ENCODE results near the gene TTC9B. TPM values are rescaled to one million over a fixed set of nuclear protein-coding genes. Genes with fewer than 3 reads are reported as not detected.
A peak's percentile ranks its signal among the peaks of the same experiment; 100 is the strongest.

TTC9B gene
- total and polyA plus RNA-seq, 2 experiments from 2014 or later = 0.13 TPM; not detected in 1

DNA sequence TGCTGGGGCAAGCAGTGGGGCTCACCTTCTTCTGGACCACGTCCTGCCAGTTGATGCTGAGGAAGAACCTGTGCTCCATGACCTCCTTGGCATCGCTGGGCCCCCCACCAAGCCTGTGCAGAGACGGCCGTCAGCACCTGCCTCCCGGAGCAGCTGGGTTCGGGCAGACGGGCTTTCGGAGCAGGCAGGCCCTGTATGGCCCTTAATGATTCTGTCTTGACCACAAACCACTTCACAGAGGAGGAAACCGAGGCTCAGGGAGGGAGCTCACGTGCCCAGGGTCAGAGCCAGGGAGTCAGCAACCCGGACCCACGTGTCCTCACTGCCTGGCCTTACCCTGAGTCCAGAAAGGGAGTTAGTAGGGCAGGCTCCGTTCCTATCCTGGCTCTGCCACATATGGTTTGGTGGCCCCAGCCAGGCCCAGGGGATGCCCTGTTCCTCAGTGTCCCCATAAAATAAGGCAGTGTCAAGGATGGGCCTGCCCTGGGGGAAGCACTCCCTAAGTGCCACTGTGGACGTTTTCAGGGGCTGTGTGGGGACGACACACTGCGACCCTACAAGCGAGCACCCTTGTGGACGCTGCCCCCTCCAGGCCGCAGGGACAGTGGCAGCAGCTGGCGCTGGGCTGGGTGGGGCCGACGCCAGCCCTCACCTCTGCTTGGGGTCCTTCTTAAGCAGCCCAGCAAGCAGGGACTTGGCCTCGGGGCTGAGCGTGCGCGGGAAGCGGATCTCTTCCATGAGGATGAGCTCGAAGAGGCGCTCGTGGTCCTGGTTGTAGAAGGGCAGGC is 17.2 kb upstream of the TTC9B start:
- H3K27ac ChIP-seq = no peak overlapping the region
- peaks cover 26% of the 10 kb centered on the region for H3K36me3 ChIP-seq
- no peaks in the 10 kb centered on the region for H3K9me3 ChIP-seq (ENCODE audit: low read depth)
- TF ChIP-seq, protein P1, sequence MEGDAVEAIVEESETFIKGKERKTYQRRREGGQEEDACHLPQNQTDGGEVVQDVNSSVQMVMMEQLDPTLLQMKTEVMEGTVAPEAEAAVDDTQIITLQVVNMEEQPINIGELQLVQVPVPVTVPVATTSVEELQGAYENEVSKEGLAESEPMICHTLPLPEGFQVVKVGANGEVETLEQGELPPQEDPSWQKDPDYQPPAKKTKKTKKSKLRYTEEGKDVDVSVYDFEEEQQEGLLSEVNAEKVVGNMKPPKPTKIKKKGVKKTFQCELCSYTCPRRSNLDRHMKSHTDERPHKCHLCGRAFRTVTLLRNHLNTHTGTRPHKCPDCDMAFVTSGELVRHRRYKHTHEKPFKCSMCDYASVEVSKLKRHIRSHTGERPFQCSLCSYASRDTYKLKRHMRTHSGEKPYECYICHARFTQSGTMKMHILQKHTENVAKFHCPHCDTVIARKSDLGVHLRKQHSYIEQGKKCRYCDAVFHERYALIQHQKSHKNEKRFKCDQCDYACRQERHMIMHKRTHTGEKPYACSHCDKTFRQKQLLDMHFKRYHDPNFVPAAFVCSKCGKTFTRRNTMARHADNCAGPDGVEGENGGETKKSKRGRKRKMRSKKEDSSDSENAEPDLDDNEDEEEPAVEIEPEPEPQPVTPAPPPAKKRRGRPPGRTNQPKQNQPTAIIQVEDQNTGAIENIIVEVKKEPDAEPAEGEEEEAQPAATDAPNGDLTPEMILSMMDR (IDR thresholded peaks at IDR 0.05; ENCODE audit: low read depth, low read length) = no peak
- no peaks in the 10 kb centered on the region for H3K27me3 ChIP-seq
- no peak overlapping the region for H3K4me3 ChIP-seq
- H3K4me1 ChIP-seq (ENCODE audit: low read depth) = peaks cover 11% of the 10 kb centered on the region
- no peak for DNase-seq (ENCODE audit: low read depth in 1 of 2, low spot score in 1 of 2)

DNA sequence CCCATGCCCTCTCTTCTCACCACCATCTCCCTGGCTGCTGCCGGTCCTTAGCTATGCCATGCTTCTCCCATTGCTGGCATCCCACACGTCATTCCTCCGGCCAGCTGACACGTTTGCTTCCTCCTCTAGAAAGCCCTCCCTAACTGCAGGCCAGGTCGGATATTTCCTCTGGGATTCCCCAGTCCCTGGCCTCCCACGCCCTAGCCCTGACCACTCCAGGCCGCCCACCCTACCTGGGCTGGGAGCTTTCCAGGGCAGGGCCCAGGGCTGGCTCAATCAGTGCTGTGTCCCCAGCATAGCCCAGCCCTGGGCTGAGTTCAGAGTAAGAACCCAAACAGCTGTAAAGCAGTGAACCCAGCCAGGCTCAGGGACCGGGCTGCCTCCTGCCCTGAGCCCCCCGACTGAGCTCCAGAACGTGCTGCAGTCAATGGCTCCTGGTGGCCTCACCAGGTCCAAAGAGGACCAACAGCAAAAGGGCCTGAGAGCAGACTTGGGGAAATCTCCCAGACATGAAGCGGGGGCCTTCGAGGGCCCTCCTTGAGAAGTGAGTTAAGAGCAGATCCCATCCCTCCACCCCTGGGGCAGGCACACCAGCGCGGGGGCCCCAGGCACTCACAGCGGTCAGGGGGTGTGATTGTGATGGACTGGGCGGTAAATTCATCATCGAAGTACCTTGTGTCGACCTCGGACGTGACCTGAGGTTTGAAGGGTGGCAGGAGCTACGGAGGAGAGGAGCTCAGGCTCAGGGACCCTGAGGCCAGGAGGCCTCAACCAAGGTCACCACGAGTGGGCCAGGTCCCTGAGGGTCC is 16.4 kb upstream of the TTC9B start:
- H3K4me3 ChIP-seq = no peak overlapping the region
- H3K9me3 ChIP-seq (ENCODE audit: low read depth) = no peaks in the 10 kb centered on the region
- no peak overlapping the region for H3K27ac ChIP-seq
- H3K27me3 ChIP-seq = no peaks in the 10 kb centered on the region
- H3K36me3 ChIP-seq = peaks cover 19% of the 10 kb centered on the region
- no peak for DNase-seq (ENCODE audit: low read depth in 1 of 2, low spot score in 1 of 2)
- TF ChIP-seq, protein P1 (IDR thresholded peaks at IDR 0.05; ENCODE audit: low read depth, low read length) = no peak
- peaks cover 11% of the 10 kb centered on the region for H3K4me1 ChIP-seq (ENCODE audit: low read depth)

DNA sequence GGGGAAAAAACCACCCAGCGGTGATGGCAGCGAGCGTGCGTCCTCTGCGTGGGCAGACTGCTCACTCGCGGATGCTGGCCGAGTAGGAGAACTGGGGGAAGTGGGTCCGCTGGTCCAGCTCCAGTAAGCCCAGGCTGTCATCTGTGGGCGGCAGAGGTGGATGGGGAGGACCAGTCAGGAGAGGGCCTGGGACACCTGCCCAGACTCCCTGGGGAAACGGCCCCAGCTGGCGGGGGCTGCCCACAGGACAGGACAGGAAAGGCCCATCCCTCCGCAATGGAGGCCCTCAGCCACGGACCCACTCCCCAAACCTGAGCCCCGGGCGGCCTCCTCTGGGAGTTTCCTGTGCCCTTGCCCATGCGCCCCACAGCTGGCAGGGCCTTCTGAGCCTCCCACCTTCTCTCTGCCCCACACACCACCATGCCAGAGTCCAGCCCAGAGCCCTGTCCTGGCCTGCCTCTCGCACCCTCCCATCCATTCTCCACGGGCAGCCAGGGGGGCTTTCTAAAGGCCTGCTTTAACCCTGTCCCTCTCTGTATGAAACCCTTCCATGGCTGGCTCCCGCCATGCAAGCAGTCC is 15.7 kb upstream of the TTC9B start:
- no peaks in the 10 kb centered on the region for H3K27me3 ChIP-seq
- peaks cover 11% of the 10 kb centered on the region for H3K4me1 ChIP-seq (ENCODE audit: low read depth)
- H3K9me3 ChIP-seq (ENCODE audit: low read depth) = no peaks in the 10 kb centered on the region
- TF ChIP-seq, protein P1 (IDR thresholded peaks at IDR 0.05; ENCODE audit: low read depth, low read length) = no peak
- H3K36me3 ChIP-seq = peaks cover 12% of the 10 kb centered on the region
- DNase-seq (ENCODE audit: low read depth in 1 of 2, low spot score in 1 of 2) = no peak
- no peak overlapping the region for H3K27ac ChIP-seq
- H3K4me3 ChIP-seq = no peak overlapping the region

DNA sequence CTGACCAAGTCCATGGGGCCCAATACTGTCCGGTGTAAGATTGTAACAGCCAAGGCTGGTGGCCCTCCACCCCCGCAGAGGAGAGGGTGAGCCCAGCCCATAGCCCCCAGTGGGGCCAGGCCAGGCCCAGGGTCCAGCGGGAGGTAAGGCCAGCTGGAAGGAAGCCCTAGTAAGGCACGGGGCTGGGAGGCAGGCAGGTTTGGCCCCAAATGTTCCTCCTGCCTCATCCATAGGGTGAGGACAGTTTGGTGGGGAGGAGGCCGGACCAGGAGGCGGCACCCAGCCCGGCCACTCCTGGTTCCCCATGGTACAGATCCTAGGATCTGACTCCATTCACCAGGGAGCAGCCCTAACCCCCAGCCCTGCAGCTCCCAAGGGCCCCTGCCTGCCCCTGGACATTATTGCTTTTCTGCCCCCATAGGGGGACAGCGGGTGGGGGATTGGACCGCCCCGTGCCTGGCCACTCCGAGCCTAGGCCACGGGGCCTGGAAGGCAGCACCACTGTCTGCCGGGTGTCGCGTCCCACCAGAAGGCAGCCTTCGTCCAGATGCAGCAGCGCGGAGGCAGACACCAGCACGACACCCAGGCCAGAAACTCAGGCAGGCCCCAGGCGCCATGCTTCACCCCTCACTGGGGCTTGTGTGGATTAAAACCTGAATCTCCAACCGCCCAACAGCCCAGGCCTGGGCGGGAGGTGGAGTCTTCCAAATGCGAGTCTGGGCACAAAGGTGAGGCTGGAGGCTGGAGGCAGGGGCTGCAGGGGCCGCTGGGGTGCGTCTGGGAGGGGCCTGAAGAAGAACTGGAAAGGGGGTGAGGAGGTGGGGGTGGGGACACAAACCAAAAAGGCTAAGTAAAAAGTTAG is 15.0 kb upstream of the TTC9B start:
- peaks cover 11% of the 10 kb centered on the region for H3K4me1 ChIP-seq (ENCODE audit: low read depth)
- no peak for DNase-seq (ENCODE audit: low read depth in 1 of 2, low spot score in 1 of 2)
- H3K36me3 ChIP-seq = peaks cover 10% of the 10 kb centered on the region
- no peak overlapping the region for H3K4me3 ChIP-seq
- H3K27me3 ChIP-seq = no peaks in the 10 kb centered on the region
- H3K27ac ChIP-seq = peak overlapping the region; percentile 79
- H3K9me3 ChIP-seq (ENCODE audit: low read depth) = no peaks in the 10 kb centered on the region
- TF ChIP-seq, protein P1 (IDR thresholded peaks at IDR 0.05; ENCODE audit: low read depth, low read length) = no peak

DNA sequence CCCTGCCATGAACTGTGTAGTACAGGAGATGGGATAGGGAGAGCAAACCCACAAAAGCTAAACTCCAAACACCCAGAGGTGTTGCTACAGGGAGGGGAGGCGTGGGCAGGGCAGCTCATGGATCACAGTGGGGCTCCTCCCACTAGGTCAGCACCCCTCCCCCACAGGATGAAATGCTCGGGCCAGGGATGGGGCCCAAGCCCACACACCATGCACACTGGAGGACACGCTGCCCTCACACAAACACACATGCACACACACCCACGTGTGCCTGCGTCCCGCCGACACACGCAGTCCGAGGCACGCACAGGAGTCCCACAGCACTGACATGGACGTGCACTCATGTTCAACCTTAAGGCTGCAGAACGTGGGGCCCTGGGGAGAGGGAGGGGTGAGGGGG is 14.3 kb upstream of the TTC9B start:
- Histone ChIP-seq H3K27me3 (no peaks in the 10 kb centered on the region), H3K4me1 (ENCODE audit: low read depth) (peaks cover 11% of the 10 kb centered on the region), H3K4me3 (no peak overlapping the region), H3K9me3 (ENCODE audit: low read depth) (no peaks in the 10 kb centered on the region), H3K27ac (peak overlapping the region; percentile 79), H3K36me3 (peaks cover 10% of the 10 kb centered on the region)
- no peak for DNase-seq (ENCODE audit: low read depth in 1 of 2, low spot score in 1 of 2)
- TF ChIP-seq, protein P1 (IDR thresholded peaks at IDR 0.05; ENCODE audit: low read depth, low read length) = no peak

All from cardiac muscle cell (in vitro differentiated cells and primary cell).